ENCODE measurements around the gene AK2.

- TF ChIP-seq, protein P1, sequence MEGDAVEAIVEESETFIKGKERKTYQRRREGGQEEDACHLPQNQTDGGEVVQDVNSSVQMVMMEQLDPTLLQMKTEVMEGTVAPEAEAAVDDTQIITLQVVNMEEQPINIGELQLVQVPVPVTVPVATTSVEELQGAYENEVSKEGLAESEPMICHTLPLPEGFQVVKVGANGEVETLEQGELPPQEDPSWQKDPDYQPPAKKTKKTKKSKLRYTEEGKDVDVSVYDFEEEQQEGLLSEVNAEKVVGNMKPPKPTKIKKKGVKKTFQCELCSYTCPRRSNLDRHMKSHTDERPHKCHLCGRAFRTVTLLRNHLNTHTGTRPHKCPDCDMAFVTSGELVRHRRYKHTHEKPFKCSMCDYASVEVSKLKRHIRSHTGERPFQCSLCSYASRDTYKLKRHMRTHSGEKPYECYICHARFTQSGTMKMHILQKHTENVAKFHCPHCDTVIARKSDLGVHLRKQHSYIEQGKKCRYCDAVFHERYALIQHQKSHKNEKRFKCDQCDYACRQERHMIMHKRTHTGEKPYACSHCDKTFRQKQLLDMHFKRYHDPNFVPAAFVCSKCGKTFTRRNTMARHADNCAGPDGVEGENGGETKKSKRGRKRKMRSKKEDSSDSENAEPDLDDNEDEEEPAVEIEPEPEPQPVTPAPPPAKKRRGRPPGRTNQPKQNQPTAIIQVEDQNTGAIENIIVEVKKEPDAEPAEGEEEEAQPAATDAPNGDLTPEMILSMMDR (IDR thresholded peaks at IDR 0.05; ENCODE audit: low read depth, low read length, poor library complexity, severe bottlenecking) = no peak
- TF ChIP-seq EZH2phosphoT487 (IDR thresholded peaks at IDR 0.05; ENCODE audit: borderline replicate concordance, low read length) = no peak
These were observed 11.7 kb upstream of the AK2 start for GRCh38 chr1:33048426-33048825.
